Left lung (tissue), 10 donors: ENCODE measurements around the gene AKAP3. TPM values are rescaled to one million over a fixed set of nuclear protein-coding genes. Genes with fewer than 3 reads are reported as not detected.

ENCODE experiments used
- ATAC-seq: fragments of 200-7000 bp; cut with Tn5 transposase; one replicate; pipeline ENCODE4 v1.9.1; 2020; ENCODE audit warnings: moderate library complexity
- DNase-seq, 4 donors: peaks; one replicate each; pipeline ENCODE4 v3.0.0-alpha.2; 2013 to 2020
- H3K27ac ChIP-seq, 2 donors: fragments of 200-600 bp; sonication (generic) in 1 of 2; one replicate each; pipeline versions ENCODE4 v1.5.0 to v1.8.0; 2020 to 2021
- H3K27me3 ChIP-seq, 2 donors: fragments of 200-600 bp; sonication (generic) in 1 of 2; one replicate each; pipeline versions ENCODE4 v1.5.0 to v1.8.0; 2020 to 2021
- H3K36me3 ChIP-seq, 2 donors: fragments of 200-600 bp; sonication (generic) in 1 of 2; one replicate each; pipeline versions ENCODE4 v1.5.0 to v1.8.0; 2020 to 2021
- H3K4me1 ChIP-seq, 2 donors: fragments of 200-600 bp; one replicate each; pipeline ENCODE4 v1.8.0; 2021
- H3K4me3 ChIP-seq, 2 donors: fragments of 200-600 bp; sonication (generic) in 1 of 2; one replicate each; pipeline versions ENCODE4 v1.5.0 to v1.8.0; 2020 to 2021; ENCODE audit warnings: mild to moderate bottlenecking in 1 of 2
- H3K9me3 ChIP-seq, 2 donors: fragments of 200-600 bp; sonication (generic) in 1 of 2; one replicate each; pipeline versions ENCODE4 v1.5.0 to v1.8.0; 2020 to 2021
- intact Hi-C, 2 donors: fragments of 100-400 bp; cut with DNase I; formaldehyde crosslinking; loops; one replicate each; pipeline versions ENCODE4 v1.11.2 to v1.14.2; 2022
- polyA plus RNA-seq, 6 donors: library from polyadenylated mRNA; unstranded; fragments of 120-200 nt; gene quantifications; one replicate each; pipeline ENCODE4 v1.2.1, GENCODE V29; 2013; ENCODE audit not compliant: insufficient read length in 6 of 6
- total RNA-seq, 2 donors: library from RNA; stranded (reverse); fragmentation: NEBNext Ultra II Directional; extraction: Animal tissue kit (Norgen Biotek cat#: 25700); gene quantifications; one replicate each; pipeline ENCODE4 v1.2.1, GENCODE V29; 2021
- TF ChIP-seq, protein P1 (sequence below), 2 donors: fragments of 200-600 bp; sonication (generic) in 1 of 2; IDR thresholded peaks; one replicate each; pipeline versions ENCODE4 v1.5.0 to v1.8.0; 2021; ENCODE audit warnings: antibody characterized with exemption in 2 of 2
- donor health status: DM: no; HTN: yes; CAD: no.
- donor health status: DM: no; HTN: no; CAD: no.

The AKAP3 gene
- total and polyA plus RNA-seq, 8 donors: 1.0 to 4.5 (median 2.0) TPM

DNA sequence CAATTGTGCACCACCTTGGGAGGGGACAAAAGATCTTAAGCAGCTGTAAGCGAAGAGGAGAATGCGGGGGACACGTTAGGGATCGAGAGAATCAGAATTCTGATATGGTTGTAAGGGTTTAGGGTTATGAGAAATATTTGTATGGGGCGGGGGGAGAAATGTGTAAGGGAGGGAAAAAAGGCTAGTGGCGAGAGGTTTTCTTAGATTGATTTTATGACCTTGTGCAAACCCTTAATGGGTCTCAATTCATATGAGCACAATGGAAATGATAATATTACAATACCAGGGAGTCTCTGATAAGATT lies 459 bp upstream of the AKAP3 start:
- TF ChIP-seq, protein P1, sequence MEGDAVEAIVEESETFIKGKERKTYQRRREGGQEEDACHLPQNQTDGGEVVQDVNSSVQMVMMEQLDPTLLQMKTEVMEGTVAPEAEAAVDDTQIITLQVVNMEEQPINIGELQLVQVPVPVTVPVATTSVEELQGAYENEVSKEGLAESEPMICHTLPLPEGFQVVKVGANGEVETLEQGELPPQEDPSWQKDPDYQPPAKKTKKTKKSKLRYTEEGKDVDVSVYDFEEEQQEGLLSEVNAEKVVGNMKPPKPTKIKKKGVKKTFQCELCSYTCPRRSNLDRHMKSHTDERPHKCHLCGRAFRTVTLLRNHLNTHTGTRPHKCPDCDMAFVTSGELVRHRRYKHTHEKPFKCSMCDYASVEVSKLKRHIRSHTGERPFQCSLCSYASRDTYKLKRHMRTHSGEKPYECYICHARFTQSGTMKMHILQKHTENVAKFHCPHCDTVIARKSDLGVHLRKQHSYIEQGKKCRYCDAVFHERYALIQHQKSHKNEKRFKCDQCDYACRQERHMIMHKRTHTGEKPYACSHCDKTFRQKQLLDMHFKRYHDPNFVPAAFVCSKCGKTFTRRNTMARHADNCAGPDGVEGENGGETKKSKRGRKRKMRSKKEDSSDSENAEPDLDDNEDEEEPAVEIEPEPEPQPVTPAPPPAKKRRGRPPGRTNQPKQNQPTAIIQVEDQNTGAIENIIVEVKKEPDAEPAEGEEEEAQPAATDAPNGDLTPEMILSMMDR (IDR thresholded peaks at IDR 0.05): no peak
- intact Hi-C loops: no loop called here
- DNase-seq: no peak
- Histone ChIP-seq H3K36me3 (peaks cover 0 to 2% of the 10 kb centered on the region in 2 donors), H3K27ac (peak overlapping the region; percentile 83 to 89), H3K27me3 (no peaks in the 10 kb centered on the region), H3K4me3 (peak overlapping the region; percentile 71 to 73), H3K9me3 (no peaks in the 10 kb centered on the region), H3K4me1 (peaks cover 14 to 46% of the 10 kb centered on the region in 2 donors)
- ATAC-seq: no peak

DNA sequence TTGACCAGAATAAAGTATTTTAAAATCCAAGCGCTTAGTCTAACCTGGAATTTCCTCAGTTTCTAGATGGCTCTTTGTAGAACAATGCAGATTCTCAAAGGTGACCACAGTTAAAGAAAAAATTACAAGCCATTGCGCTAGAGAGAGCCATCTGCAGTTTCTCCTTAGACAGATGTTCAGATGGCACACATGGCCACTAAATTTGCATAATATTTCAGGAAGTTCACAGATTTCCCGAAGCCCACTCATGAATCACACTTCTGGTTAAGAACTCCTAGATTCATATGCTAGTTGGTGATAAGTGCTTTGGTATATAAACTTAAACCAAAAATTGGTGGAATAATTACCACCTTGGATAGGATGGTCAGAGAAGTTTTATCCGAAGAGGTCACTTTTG lies 749 bp downstream of the AKAP3 start:
- Histone ChIP-seq H3K27ac (peak overlapping the region; percentile 83 to 89), H3K4me3 (peak overlapping the region; percentile 71 to 73), H3K27me3 (no peaks in the 10 kb centered on the region), H3K36me3 (no peaks in the 10 kb centered on the region), H3K9me3 (no peaks in the 10 kb centered on the region), H3K4me1 (peaks cover 14 to 39% of the 10 kb centered on the region in 2 donors)
- no peak for DNase-seq
- ATAC-seq: peak; percentile 41
- intact Hi-C loops: no loop called here
- TF ChIP-seq, protein P1 (IDR thresholded peaks at IDR 0.05): no peak

DNA sequence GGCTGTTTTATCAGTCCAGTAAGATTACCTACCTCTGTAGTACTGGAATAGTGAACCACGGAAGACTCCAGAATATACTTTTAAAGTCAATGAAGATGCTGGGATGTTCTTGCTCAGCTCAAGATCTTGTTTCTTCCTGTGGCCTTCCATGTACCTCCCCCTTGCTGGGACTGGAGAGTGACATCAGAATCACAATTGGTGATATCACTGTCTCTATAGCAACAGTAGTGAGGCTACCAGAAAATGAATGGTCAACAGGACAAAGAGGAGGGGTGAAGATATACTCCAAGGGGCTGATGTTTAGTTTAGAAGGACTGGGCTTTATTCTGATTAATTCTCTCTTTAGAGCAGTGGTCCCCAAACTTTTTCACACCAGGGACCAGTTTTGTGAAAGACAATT lies 3.8 kb downstream of the AKAP3 start:
- Histone ChIP-seq H3K9me3 (no peaks in the 10 kb centered on the region), H3K27ac (no peak overlapping the region), H3K4me3 (no peak overlapping the region), H3K36me3 (no peaks in the 10 kb centered on the region), H3K4me1 (peaks cover 8 to 14% of the 10 kb centered on the region in 2 donors), H3K27me3 (no peaks in the 10 kb centered on the region)
- intact Hi-C loops: no loop called here
- no peak for DNase-seq
- no peak for ATAC-seq
- TF ChIP-seq, protein P1 (IDR thresholded peaks at IDR 0.05): no peak

DNA sequence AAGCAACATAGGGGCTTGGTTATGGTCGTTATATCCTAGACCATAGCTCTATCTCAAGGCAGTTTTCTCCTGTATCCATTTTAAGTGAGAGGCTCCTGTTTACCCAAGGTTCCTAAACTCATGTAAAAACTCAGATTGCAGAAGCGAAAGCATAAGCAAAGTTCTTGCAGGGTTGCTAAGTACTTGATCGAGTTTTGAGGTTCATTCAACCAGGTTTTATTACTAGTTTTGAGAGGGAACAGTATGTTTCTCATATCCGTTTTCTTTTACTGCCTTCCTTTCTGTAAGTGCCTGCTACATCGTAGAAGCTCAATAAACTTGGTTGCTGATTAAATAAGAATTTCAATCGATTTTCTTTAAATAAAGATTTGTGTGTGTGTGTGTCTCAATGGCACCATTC lies 5.1 kb downstream of the AKAP3 start:
- TF ChIP-seq, protein P1 (IDR thresholded peaks at IDR 0.05): no peak
- H3K9me3 ChIP-seq: no peaks in the 10 kb centered on the region
- peaks cover 5 to 7% of the 10 kb centered on the region in 2 donors for H3K4me1 ChIP-seq
- ATAC-seq: no peak
- no peaks in the 10 kb centered on the region for H3K36me3 ChIP-seq
- intact Hi-C loops: no loop called here
- no peak overlapping the region for H3K4me3 ChIP-seq
- no peak for DNase-seq
- no peaks in the 10 kb centered on the region for H3K27me3 ChIP-seq
- H3K27ac ChIP-seq: no peak overlapping the region

DNA sequence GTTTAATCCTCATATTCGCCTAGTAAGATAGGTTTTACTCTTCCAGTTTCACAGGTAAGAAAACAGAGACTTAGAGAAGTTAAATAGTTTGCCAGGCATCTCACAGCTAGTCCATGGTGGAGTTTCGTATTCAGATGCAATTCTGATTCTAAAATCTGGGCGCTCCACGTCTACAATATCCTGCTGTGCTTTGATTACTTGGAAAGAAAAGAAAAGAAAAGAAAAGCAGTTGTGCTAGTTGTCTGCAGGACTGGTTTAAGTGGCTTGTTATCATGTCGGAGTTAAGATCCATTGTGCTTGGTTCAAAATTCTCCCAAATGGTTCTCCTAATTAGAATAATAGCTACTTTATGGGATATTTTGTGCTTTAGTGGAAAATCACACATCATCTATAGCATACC lies 18.6 kb downstream of the AKAP3 start:
- TF ChIP-seq, protein P1 (IDR thresholded peaks at IDR 0.05): no peak
- Histone ChIP-seq H3K4me1 (no peaks in the 10 kb centered on the region), H3K27me3 (no peaks in the 10 kb centered on the region), H3K9me3 (no peaks in the 10 kb centered on the region), H3K27ac (no peak overlapping the region), H3K4me3 (no peak overlapping the region), H3K36me3 (no peaks in the 10 kb centered on the region)
- no peak for DNase-seq
- no peak for ATAC-seq
- intact Hi-C loops: no loop called here
